ENCODE measurements around the gene CPED1. TPM values are rescaled to one million over a fixed set of nuclear protein-coding genes. Genes with fewer than 3 reads are reported as not detected.
"Not testable (repeated sequence)": the region's sequence is repeated elsewhere in the genome, so short reads cannot be mapped to it uniquely, and the experiment has no call there.

CPED1 gene
- total RNA-seq, 1 experiment from 2014 or later, result 1.8 TPM

GRCh38 chr7:121054925-121055324, 66.4 kb downstream of the CPED1 start:
- no peaks in the 10 kb centered on the region for H3K36me3 ChIP-seq (ENCODE audit: low read depth, low read length)
- ChIA-PET POLR2A (ENCODE audit: unreplicated experiment) (no interaction called here), CTCF (no interaction called here)
- no peak for DNase-seq
- no peak overlapping the region for H3K27ac ChIP-seq (ENCODE audit: low read length)
- no peak overlapping the region for H3K4me2 ChIP-seq (ENCODE audit: low read length)
- no peaks in the 10 kb centered on the region for H4K20me1 ChIP-seq (ENCODE audit: low read length)
- H3K4me1 ChIP-seq (ENCODE audit: insufficient read depth, low read length), result no peaks in the 10 kb centered on the region
- ATAC-seq, result no peak
- no peaks in the 10 kb centered on the region for H3K9me3 ChIP-seq (ENCODE audit: low read length)
- no peaks in the 10 kb centered on the region for H3K9me2 ChIP-seq (replicated peaks; ENCODE audit: low read length)
- no peak overlapping the region for H2AFZ ChIP-seq (ENCODE audit: low read length)
- BruUV-seq (replicated peaks), result no TSS peak
- H3K4me3 ChIP-seq (ENCODE audit: low read length), result no peak overlapping the region
- H3K9ac ChIP-seq (ENCODE audit: low read length), result no peak overlapping the region
- TF ChIP-seq CTCF (conservative IDR thresholded peaks at IDR 0.05; ENCODE audit: low read depth, low read length) (no peak), EZH2phosphoT487 (IDR thresholded peaks at IDR 0.05; ENCODE audit: borderline replicate concordance, low read length) (no peak), EZH2 (IDR thresholded peaks at IDR 0.05; ENCODE audit: low read length, unreplicated experiment) (no peak)
- intact Hi-C loops (cut with micrococcal nuclease), result no loop called here
- H3K27me3 ChIP-seq (ENCODE audit: low read length), result no peaks in the 10 kb centered on the region
- H3K79me2 ChIP-seq (ENCODE audit: low read length), result no peaks in the 10 kb centered on the region
- H3F3A ChIP-seq (ENCODE audit: low read length, unreplicated experiment), result no peaks in the 10 kb centered on the region

GRCh38 chr7:121057878-121058277, 69.4 kb downstream of the CPED1 start:
- Histone ChIP-seq H3K4me3 (ENCODE audit: low read length) (no peak overlapping the region), H3K4me1 (ENCODE audit: insufficient read depth, low read length) (no peaks in the 10 kb centered on the region), H3F3A (ENCODE audit: low read length, unreplicated experiment) (no peaks in the 10 kb centered on the region), H3K9me3 (ENCODE audit: low read length) (no peaks in the 10 kb centered on the region), H2AFZ (ENCODE audit: low read length) (no peak overlapping the region), H3K27ac (ENCODE audit: low read length) (no peak overlapping the region), H3K9ac (ENCODE audit: low read length) (no peak overlapping the region), H3K36me3 (ENCODE audit: low read depth, low read length) (no peaks in the 10 kb centered on the region), H3K79me2 (ENCODE audit: low read length) (no peaks in the 10 kb centered on the region), H3K27me3 (ENCODE audit: low read length) (no peaks in the 10 kb centered on the region), H3K4me2 (ENCODE audit: low read length) (no peak overlapping the region), H4K20me1 (ENCODE audit: low read length) (no peaks in the 10 kb centered on the region), H3K9me2 (replicated peaks; ENCODE audit: low read length) (no peaks in the 10 kb centered on the region)
- ChIA-PET CTCF (no interaction called here), POLR2A (ENCODE audit: unreplicated experiment) (no interaction called here)
- ATAC-seq (no peak), DNase-seq (no peak)
- TF ChIP-seq EZH2 (IDR thresholded peaks at IDR 0.05; ENCODE audit: low read length, unreplicated experiment) (no peak), EZH2phosphoT487 (IDR thresholded peaks at IDR 0.05; ENCODE audit: borderline replicate concordance, low read length) (no peak), CTCF (conservative IDR thresholded peaks at IDR 0.05; ENCODE audit: low read depth, low read length) (no peak)
- intact Hi-C loops (cut with micrococcal nuclease), result no loop called here
- no TSS peak for BruUV-seq (replicated peaks)

GRCh38 chr7:121058975-121059374, 70.5 kb downstream of the CPED1 start:
- Histone ChIP-seq H2AFZ (ENCODE audit: low read length) (no peak overlapping the region), H3K27me3 (ENCODE audit: low read length) (no peaks in the 10 kb centered on the region), H3K4me1 (ENCODE audit: insufficient read depth, low read length) (no peaks in the 10 kb centered on the region), H3K9me3 (ENCODE audit: low read length) (no peaks in the 10 kb centered on the region), H3F3A (ENCODE audit: low read length, unreplicated experiment) (no peaks in the 10 kb centered on the region), H3K4me3 (ENCODE audit: low read length) (no peak overlapping the region), H3K9ac (ENCODE audit: low read length) (no peak overlapping the region), H3K9me2 (replicated peaks; ENCODE audit: low read length) (no peaks in the 10 kb centered on the region), H4K20me1 (ENCODE audit: low read length) (no peaks in the 10 kb centered on the region), H3K79me2 (ENCODE audit: low read length) (no peaks in the 10 kb centered on the region), H3K36me3 (ENCODE audit: low read depth, low read length) (no peaks in the 10 kb centered on the region), H3K27ac (ENCODE audit: low read length) (no peak overlapping the region), H3K4me2 (ENCODE audit: low read length) (no peak overlapping the region)
- intact Hi-C loops (cut with micrococcal nuclease), result no loop called here
- ChIA-PET POLR2A (ENCODE audit: unreplicated experiment) (no interaction called here), CTCF (no interaction called here)
- DNase-seq, result no peak
- no peak for TF ChIP-seq EZH2phosphoT487 (IDR thresholded peaks at IDR 0.05; ENCODE audit: borderline replicate concordance, low read length)
- no peak for TF ChIP-seq CTCF (conservative IDR thresholded peaks at IDR 0.05; ENCODE audit: low read depth, low read length)
- no peak for TF ChIP-seq EZH2 (IDR thresholded peaks at IDR 0.05; ENCODE audit: low read length, unreplicated experiment)
- no peak for ATAC-seq
- no TSS peak for BruUV-seq (replicated peaks)

GRCh38 chr7:121059979-121060509, 71.5 kb downstream of the CPED1 start:
- H3K27ac ChIP-seq (ENCODE audit: low read length); H3K36me3 ChIP-seq (ENCODE audit: low read depth, low read length); H2AFZ ChIP-seq (ENCODE audit: low read length); DNase-seq; H3K4me2 ChIP-seq (ENCODE audit: low read length); H3K9me2 ChIP-seq (replicated peaks; ENCODE audit: low read length); BruUV-seq (replicated peaks); H3K4me3 ChIP-seq (ENCODE audit: low read length); intact Hi-C loops (cut with micrococcal nuclease); H3K4me1 ChIP-seq (ENCODE audit: insufficient read depth, low read length); H3K9me3 ChIP-seq (ENCODE audit: low read length); H4K20me1 ChIP-seq (ENCODE audit: low read length); H3K27me3 ChIP-seq (ENCODE audit: low read length); H3F3A ChIP-seq (ENCODE audit: low read length, unreplicated experiment); CTCF ChIA-PET; ATAC-seq; POLR2A ChIA-PET (ENCODE audit: unreplicated experiment); H3K79me2 ChIP-seq (ENCODE audit: low read length); H3K9ac ChIP-seq (ENCODE audit: low read length): not testable (repeated sequence)

Data from PC-3 (cell line).